GM19035 (cell line): ENCODE data around the gene NUP133.
A peak's percentile ranks its signal among the peaks of the same experiment; 100 is the strongest.
"Not testable (repeated sequence)": the region's sequence is repeated elsewhere in the genome, so short reads cannot be mapped to it uniquely, and the experiment has no call there.

Experiments used
- ATAC-seq: cut with Tn5 transposase; IDR thresholded peaks from one replicate; pipeline ENCODE4 v1.9.1; 2021; ENCODE audit not compliant: unreplicated experiment

The NUP133 gene

DNA sequence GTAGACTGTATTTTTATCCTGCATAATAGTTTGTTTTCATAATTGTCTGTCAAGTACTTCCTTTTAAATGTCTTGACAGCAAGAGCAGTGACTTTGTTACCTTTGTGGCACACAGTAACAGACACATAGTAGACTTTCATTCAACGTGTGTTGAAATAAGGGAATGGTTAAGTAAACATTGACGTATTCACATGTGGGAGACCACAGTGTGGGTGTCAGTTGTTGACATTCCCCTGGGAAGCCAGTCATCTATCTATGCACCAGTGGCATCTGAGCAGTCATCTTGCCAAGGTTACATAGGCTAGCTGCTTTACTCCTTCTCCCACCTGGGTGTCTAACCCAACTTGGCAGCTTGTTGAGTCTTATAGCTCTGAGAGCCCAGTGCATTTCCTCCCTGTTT lies 1.4 kb upstream of the NUP133 start:
- ATAC-seq: no peak

DNA sequence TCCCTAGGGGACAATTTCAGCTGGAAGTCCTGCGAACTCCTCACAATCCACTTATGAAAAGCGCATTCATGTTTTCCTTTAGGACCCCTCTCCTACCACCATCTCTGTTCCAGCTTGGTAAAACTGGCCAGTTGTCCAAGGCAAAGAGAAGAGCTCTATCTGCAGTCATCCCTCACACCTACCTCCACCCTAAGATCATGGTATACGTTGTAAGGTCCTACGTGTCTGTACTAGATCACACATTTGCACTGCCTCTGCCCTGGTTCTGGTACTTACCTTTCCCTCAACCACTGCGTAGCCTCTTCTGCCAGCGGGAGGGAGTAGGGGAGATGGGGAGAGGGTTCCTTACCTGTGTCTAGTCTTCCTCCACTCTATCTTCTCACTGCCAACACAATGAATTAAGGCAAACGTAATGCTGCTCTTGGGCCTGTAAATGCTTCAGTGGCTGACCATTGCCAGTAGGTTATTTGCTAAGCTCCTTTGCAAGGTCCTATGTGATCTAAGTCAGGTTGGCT lies 739 bp upstream of the NUP133 start:
- ATAC-seq: no peak

DNA sequence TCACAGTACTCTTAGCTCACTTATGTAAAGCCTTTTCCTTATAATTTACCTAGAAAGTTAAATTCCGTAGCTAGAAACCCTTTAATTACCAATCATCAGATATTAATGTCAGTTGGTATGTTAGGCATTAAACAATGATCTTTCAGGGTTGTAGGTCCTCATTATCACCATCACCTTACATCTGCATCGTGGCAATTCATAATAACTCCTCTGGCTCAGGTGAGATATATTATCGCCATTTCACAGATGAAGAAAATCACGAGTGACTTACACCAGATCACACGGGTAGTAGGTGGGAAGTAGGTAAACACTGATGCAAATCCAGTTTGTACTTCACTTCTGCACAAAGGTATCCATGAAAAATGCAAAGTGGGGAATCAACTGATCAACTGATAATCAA lies 639 bp downstream of the NUP133 start:
- ATAC-seq: peak; percentile 0

DNA sequence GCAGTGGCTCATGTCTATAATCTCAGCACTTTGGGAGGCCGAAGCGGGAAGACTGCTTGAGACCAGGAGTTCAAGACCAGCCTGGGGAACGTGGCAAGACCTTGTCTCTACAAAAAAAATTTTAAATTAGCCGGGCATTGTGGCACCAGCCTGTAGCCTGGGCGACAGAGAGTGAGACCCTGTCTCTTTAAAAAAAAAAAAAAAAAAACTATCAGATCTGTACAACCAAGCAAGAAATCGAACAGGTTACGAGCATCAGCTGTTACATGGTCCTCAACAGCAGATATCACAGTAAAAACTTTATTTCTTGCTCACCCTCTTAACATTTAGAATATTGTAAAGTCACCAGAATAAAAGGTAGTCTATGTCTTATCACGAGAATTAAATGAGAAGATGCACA lies 1.5 kb downstream of the NUP133 start:
- no peak for ATAC-seq

DNA sequence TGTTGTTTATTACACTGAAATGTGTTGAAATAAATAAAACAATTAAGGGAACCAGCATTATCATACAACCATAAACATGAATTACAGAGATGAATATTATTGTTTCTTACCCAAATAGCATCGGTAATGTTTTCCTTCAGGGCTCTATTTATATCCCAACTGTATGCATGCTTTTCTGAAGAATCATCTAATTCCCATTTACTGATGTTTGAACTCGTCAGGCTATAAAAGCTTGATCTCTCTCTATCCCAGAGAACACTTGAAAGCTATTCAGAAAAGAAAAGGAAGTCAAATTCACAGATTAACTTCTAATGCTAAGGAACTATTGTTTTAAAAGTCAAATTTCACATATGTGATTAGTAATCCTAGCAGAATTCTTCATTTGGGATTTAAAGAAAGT lies 12.4 kb downstream of the NUP133 start:
- ATAC-seq: no peak

DNA sequence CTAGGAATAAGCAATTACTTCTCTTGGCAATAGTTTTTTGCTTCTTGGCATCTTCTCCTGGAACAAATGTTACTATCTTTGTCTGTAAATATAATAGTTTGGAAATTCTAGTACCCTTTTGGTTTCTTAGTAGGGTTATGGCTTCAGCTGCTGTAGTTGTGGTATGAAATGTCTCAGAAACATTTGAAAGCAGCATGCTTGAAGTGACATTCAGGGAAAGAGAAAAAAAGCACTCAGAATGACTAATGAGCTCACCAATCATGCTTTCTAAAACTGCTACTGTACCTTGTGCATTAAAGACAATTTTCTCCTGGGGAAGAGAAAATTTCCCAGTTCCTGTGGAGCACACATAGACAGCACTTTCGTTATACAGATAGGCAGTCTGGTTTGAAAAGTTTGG lies 21.0 kb downstream of the NUP133 start:
- no peak for ATAC-seq

DNA sequence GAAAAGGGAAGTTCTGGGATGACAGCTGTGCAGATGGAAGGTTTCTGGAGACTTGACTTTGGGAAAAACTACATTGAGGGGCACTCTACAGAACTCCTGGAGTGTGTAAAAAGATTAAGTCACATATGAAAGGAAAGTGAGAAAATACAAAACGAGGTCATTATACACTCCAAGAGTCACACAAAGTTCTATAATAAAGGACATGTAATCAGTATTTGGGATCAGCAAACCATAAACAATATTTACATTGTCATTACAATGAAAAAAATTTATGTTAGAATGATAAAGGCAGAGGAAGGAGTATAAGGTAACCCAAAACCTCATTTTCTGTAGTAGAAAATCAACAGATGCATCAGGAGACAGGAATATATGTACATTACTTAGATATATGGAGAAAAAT lies 22.8 kb downstream of the NUP133 start:
- no peak for ATAC-seq

DNA sequence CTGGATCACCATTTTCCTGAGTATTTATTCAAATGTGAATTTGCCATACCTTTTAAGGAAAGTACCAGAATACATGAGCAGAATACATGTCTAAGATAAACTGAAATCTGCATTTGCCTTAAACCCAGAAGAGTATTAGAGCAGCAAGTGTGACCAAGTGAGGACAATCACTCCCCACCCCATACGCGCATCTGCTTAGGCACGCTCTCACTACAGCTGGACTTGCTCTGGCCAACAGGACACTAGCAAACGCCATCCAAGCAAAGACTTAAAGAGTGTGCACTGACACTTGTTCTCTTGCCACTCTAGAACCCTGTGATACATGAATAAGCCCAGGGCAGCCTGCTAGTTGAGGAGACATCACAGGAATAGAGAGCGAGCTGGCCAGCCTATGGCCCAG lies 25.6 kb downstream of the NUP133 start:
- ATAC-seq: no peak

DNA sequence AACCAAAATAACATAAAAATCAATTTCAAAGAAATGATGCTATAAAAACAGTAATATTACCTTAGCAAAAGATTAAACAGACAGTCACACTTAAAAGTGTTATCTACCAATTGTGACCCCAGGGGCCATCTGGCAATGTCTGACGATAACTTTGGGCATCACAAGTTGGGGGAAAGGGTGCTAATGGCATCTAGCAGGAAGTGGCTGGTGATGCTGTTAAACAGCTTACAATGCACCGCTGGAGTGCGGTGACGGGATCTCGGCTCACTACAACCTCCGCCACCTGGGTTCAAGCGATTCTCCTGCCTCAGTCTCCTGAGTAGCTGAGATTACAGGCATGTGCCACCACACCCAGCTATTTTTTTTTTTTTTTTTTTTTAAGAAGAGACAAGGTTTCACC lies 27.6 kb downstream of the NUP133 start:
- ATAC-seq: no peak

DNA sequence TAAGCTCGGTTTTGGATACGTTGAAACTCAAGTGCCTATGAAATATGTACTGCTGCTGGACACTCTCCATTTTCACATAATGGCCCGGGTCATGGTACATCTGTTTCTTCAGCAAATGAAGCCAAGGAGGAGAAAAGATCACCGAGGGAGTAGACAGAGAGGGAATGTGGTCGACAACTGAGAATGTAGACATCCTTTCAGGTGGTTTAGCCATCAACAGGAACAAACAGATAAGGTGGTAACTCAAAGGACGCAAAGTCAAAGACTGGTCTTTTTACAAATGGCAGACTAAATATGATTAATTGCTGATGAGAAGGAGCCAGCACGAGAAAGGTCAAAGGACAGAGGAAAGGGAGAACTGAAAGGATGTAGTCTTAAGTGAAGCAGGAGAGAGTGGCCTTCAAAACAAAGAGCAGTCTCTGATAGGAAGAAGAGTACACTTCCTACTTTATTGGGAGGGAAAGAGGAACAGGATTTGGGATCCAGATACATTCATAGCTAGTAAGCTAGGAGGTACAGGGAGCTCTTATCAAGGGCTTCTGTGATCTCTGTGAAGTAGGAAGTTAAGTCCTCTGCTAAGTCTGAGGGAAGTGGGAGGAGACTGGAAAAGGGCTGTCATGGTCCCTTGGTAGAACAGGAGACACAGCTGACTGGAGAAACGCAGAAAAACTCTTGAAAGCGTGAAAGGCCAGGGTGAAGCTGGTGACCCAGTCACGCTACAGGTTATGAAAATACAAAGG lies 28.3 kb downstream of the NUP133 start:
- ATAC-seq: no peak

DNA sequence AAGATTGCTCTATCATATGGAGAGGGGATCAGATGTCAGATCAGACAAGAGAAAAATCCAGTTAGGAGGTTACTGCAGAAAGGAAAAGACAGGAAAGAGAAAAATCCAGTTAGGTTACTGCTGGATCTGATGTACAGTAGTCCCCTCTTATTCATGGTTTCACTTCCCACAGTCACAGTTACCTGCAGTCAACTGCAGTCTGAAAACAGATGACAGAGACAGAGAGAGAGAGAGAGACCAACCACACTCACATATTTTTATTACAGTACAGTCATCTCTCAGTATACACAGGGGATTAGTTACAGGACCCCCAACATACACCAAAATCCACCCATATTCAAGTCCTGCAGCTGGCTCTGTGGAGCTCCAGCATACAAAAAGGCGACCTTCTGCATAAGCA lies 29.3 kb downstream of the NUP133 start:
- peak; percentile 70 for ATAC-seq

DNA sequence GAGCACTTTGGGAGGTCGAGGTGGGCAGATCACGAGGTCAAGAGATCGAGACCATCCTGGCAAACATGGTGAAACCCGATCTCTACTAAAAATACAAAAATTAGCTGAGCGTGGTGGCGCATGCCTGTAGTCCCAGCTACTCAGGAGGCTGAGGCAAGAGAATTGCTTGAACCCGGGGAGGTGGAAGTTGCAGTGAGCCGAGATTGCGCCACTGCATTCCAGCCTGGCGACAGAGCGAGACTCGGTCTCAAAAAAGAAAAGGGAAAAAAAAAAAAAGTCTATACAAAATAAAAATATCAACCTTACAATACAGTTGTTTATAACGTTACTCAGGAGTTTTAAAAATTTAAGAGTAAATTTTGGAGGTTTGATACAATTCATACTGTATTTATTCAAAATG lies 32.3 kb downstream of the NUP133 start:
- ATAC-seq: not testable (repeated sequence)

DNA sequence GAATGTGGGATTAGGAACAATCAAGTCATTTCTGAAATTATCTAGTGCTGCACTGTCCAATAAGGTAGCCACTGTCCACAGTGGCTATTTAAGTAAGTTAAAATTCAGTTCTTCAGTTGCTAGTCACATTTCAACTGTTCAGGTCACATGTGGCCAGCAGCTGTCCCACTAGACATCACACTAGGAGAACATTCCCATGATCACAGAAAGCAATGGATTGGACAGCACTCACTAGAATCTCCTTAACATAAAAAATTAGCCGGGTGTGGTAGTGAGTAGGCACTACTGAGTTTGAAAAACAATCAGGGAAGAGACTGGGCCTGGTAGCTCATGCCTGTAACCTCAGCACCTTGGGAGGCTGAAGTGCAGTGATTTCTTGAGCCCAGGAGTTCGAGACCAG lies 33.6 kb downstream of the NUP133 start:
- ATAC-seq: no peak

DNA sequence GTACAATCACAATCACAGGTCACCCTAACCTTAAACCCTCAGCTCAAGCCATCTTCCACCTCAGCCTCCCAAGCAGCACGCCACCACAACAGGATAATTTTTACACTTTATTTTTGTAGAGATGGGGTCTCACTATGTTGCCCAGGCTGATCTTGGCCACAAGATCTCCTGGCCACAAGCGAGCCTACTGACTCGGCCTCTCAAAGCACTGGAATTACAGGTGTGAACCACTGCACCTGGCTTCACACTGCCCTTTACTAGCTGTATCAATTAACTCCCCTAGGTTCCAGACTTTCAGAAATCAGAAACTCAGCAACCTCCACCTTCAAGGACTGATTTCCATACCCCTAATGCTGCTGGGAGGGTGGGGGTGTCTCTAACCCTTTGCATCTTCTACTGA lies 37.0 kb downstream of the NUP133 start:
- no peak for ATAC-seq

DNA sequence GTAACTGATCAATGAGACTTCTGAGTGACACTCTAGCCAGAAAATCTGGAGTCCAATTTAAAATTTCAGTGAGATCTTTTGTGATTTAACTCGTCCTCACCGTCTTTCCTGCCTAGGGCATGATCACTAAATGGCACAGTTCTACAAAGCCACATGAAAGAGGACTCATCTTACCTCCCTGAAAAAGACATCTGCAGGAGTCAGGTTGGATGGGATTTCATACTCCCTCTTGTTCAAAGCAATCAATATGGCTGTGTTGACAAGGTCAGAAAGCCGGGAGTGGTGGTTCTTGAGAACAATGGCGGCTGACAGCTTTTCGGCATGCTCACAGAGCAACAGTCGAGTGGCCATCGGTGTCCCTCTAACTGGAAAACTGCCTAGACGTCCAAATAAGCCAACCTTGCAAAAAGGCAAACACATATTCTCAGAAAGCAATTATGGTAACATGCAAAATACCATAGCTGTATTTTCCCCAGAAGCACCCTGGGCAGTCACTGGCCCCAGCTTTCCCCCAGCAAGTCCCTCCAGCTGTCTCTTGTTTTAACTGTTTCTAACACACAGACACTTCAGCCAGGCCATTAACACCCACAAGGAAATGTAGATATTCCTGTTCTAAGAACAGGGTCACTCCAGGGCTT lies 37.6 kb downstream of the NUP133 start:
- ATAC-seq: no peak

DNA sequence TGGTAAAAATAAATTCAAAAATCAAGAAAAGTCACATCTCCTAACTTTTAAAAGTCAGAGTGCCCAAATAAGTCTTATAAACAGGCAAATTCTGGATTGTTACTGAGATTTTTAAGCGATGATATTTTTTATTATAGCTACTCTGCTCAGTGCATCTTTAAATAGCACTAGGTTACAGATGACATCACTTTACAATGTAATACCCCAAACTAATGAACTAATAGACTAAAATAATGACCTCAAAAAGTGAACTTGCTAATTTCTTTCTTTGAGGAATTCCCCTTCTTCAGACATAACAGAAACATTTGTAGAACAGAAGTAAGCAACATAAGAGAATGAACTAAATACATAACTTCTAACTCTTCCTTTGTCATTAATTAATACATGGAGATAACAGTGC lies 41.3 kb downstream of the NUP133 start:
- ATAC-seq: no peak

DNA sequence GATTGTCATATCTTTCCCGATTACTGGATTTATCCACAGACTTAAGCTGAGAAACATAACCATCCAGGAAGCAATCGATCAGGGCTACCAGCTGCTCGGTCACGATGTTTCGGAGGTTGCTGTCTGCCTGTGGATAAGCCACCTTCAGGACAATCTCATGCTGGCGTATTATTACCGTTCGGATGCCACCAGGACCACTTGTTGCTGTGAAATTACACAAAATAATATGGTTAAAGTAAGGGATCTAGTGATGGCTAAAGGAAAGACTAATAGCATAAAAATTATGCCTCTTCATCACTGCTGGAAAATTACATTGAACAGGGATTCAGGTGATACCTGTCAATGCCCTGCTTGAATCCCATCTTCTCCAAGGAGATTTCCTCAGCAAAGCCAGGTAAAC lies 43.5 kb downstream of the NUP133 start:
- ATAC-seq: no peak

DNA sequence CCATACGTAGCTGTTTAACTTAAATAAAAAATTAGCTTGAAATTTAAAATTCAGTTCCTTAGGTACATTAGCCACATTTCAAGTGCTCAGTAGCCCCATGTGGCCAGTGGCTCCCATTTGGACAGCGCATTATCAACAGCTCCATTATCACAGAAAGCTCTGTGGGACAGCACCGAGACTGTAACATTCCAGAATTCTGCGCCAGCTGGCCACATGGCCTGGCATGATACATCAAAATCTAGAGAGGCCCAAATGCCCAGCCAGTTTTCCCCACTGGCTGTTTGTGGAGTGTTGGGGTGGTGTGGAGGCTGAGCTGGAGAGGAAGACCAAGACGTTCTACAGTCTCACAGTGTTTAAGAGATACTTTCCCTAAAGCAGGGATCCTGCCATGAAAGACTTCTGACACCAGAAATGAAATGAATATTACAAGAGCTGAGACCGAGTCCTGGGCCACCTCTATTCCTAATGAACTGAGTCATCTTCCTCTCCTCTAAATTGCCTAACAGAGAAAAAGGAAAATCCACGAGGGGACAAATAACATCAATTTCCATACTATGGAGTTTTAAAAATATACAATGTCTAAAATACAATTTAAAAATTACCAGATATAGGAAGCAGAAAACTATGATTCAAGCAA lies 47.0 kb downstream of the NUP133 start:
- ATAC-seq: no peak

DNA sequence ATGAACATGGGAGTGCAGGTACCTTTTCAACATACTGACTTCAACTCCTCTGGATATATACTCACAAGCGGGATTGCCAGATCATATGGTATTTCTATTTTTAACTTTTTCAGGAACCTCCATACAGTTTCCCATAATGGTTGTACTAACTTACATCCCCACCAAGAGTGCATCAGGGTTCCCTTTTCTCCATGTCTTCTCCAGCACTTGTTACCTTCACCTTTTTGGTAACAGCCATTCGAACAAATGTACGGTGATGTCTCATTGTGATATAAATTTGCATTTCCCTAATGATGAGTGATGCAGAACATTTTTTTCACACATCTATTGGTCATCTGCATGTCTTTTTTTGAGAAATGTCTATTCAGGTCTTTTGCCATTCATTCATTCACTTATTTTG lies 48.3 kb downstream of the NUP133 start:
- no peak for ATAC-seq

DNA sequence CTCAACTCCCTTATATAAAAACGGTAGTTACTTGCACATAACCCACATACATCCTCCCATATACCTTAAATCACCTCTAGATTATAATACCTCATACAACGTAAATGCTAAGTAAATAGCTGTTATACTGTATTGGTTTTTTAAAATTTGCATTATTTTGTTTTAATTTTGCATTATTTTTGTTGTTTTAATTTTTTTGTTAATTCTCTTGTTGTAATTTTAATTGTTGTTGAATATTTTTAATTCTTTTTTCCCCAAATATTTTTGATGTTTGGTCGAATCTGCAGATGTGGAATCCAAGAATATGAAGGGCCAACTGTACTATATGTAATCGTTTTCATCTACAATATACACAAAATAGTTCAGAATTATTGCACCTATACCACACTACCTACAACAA lies 50.7 kb downstream of the NUP133 start:
- ATAC-seq: no peak

DNA sequence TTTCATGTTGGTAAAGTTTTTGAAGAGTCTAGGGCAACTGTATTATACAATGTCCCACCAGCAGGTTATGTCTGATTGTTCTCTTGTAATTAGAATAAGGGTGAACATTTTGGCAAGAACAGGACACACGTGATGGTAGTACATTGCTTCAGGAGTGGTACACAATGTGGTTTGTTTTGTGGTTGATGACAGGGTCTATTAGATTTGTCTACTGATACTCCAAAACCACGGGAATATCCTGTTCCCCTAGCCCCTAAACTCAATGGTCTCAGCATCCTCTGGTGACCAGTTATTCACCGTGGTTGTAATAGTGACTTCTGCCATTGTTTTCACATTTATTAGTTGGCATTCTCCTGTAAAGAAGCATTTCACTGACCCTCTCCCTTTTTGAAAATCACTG lies 52.1 kb downstream of the NUP133 start:
- ATAC-seq: no peak

DNA sequence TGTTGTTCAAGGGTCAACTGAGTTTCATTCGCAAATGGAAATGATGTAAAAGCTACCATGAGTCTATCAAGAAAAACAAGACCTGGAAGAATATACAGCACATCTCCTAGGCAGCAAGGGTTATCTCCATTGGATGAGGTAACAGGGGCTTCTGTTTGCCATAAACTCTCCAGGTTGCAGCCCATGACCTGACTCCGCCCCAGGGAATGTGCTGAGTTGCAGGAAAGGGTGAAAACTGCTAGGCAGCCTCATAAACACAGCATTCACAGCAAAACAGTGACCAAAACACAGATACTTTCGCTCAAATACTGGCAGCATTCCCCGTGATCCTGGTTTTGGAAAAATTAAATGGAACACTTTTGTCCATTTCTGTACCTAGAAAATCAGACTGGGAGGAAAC lies 54.1 kb downstream of the NUP133 start:
- ATAC-seq: no peak
